Measurements from ENCODE around the gene ZBTB24. TPM values are rescaled to one million over a fixed set of nuclear protein-coding genes. Genes with fewer than 3 reads are reported as not detected.
A peak's percentile ranks its signal among the peaks of the same experiment; 100 is the strongest.

ZBTB24 gene
- total RNA-seq, 1 experiment from 2014 or later: 21.5 TPM

DNA sequence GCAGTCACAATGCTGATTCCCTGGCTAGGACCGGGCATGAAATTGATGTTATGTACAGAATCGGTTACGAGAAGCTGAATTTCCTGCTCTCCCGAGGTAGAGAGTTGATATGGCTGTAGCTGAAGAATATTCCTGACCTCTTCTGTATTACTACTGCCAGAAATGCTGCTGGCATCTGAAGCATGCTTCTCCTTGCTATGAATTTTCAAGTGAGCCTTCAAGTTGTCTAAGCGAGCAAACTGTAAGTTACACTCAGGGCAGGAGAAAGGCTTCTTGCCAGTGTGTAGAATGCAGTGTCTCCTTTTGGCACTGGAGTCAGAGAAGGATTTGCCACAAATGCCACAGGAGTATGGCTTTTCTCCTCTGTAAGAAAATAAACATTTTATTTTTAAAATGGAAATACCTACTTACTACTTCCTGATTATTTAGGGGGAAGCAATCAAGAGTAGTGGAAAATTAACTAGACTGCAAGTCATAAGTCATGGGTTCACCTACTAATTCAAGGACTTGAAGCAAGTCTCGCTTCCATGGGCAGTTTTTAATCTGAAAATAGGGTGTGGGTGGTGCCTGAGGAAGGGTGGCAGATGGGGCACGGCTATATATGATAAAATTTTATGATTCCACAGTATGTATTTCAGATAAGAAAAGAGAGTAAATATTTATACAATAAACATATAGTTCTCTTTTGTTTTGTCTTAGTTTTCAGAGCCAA, 16.7 kb downstream of the ZBTB24 start:
- intact Hi-C loops (cut with micrococcal nuclease; ENCODE audit: unreplicated experiment) (no loop called here), in situ Hi-C loops (cut with HindIII; ENCODE audit: low pct_unique_long_range_greater_than_20kb, low sequenced_read_pairs) (no loop called here)
- H3K36me3 ChIP-seq (ENCODE audit: control insufficient read depth, insufficient read depth, low read length): peaks cover 45% of the 10 kb centered on the region
- ATAC-seq: no peak
- no peak for DNase-seq (ENCODE audit: low read depth, low spot score)
- H3K27me3 ChIP-seq (ENCODE audit: control insufficient read depth, insufficient read depth, low read length): no peaks in the 10 kb centered on the region
- BruUV-seq (replicated peaks): no TSS peak
- POLR2A ChIA-PET: no interaction called here
- H3K4me1 ChIP-seq (ENCODE audit: control insufficient read depth, insufficient read depth, low read length): no peaks in the 10 kb centered on the region
- H3K4me3 ChIP-seq (ENCODE audit: low read depth in 2 of 2, low read length in 2 of 2): no peak overlapping the region
- no peaks in the 10 kb centered on the region for H3K9me3 ChIP-seq (ENCODE audit: control insufficient read depth, insufficient read depth, low read depth, low read length)
- no peak overlapping the region for H3K27ac ChIP-seq (ENCODE audit: low read length)
- CTCF ChIA-PET: no interaction called here
- TF ChIP-seq, protein P1, sequence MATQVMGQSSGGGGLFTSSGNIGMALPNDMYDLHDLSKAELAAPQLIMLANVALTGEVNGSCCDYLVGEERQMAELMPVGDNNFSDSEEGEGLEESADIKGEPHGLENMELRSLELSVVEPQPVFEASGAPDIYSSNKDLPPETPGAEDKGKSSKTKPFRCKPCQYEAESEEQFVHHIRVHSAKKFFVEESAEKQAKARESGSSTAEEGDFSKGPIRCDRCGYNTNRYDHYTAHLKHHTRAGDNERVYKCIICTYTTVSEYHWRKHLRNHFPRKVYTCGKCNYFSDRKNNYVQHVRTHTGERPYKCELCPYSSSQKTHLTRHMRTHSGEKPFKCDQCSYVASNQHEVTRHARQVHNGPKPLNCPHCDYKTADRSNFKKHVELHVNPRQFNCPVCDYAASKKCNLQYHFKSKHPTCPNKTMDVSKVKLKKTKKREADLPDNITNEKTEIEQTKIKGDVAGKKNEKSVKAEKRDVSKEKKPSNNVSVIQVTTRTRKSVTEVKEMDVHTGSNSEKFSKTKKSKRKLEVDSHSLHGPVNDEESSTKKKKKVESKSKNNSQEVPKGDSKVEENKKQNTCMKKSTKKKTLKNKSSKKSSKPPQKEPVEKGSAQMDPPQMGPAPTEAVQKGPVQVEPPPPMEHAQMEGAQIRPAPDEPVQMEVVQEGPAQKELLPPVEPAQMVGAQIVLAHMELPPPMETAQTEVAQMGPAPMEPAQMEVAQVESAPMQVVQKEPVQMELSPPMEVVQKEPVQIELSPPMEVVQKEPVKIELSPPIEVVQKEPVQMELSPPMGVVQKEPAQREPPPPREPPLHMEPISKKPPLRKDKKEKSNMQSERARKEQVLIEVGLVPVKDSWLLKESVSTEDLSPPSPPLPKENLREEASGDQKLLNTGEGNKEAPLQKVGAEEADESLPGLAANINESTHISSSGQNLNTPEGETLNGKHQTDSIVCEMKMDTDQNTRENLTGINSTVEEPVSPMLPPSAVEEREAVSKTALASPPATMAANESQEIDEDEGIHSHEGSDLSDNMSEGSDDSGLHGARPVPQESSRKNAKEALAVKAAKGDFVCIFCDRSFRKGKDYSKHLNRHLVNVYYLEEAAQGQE (IDR thresholded peaks at IDR 0.05; ENCODE audit: insufficient read depth in 1 of 2, low read depth in 2 of 2, low read length in 1 of 2): no peak
- no peak for TF ChIP-seq POLR2AphosphoS5 (IDR thresholded peaks at IDR 0.05; ENCODE audit: low read depth, low read length)
- no peak for TF ChIP-seq TCF7L2 (IDR thresholded peaks at IDR 0.05; ENCODE audit: low read depth, low read length)
- TF ChIP-seq, protein P2, sequence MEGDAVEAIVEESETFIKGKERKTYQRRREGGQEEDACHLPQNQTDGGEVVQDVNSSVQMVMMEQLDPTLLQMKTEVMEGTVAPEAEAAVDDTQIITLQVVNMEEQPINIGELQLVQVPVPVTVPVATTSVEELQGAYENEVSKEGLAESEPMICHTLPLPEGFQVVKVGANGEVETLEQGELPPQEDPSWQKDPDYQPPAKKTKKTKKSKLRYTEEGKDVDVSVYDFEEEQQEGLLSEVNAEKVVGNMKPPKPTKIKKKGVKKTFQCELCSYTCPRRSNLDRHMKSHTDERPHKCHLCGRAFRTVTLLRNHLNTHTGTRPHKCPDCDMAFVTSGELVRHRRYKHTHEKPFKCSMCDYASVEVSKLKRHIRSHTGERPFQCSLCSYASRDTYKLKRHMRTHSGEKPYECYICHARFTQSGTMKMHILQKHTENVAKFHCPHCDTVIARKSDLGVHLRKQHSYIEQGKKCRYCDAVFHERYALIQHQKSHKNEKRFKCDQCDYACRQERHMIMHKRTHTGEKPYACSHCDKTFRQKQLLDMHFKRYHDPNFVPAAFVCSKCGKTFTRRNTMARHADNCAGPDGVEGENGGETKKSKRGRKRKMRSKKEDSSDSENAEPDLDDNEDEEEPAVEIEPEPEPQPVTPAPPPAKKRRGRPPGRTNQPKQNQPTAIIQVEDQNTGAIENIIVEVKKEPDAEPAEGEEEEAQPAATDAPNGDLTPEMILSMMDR (IDR thresholded peaks at IDR 0.05): no peak
- TF ChIP-seq SIN3A (IDR thresholded peaks at IDR 0.05; ENCODE audit: borderline replicate concordance, insufficient read depth, low read depth, low read length): no peak

DNA sequence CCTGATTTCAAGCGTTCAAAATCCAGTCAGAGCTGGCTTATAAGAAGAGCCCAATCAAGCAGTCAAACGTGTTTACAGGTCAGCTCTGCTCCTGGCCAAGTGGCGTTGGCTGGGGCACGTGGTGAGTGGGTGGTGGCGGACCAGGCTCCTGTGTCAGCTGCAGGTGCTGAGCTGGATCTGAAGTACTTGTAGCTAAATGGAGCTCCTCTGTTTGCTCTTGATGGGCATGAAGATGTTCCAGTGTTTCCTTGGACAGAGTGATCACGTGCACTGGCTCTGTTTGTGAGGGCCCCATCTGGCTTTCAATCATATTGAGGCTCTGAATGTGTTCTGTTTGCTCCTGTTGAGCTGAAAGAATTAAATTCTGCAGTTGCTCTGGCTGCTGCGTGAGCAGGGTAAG, 17.2 kb downstream of the ZBTB24 start:
- TF ChIP-seq SIN3A (IDR thresholded peaks at IDR 0.05; ENCODE audit: borderline replicate concordance, insufficient read depth, low read depth, low read length) (no peak), POLR2AphosphoS5 (IDR thresholded peaks at IDR 0.05; ENCODE audit: low read depth, low read length) (no peak), TCF7L2 (IDR thresholded peaks at IDR 0.05; ENCODE audit: low read depth, low read length) (no peak)
- TF ChIP-seq, protein P2 (IDR thresholded peaks at IDR 0.05): no peak
- TF ChIP-seq, protein P1 (IDR thresholded peaks at IDR 0.05; ENCODE audit: insufficient read depth in 1 of 2, low read depth in 2 of 2, low read length in 1 of 2): no peak
- no peaks in the 10 kb centered on the region for H3K27me3 ChIP-seq (ENCODE audit: control insufficient read depth, insufficient read depth, low read length)
- H3K4me3 ChIP-seq (ENCODE audit: low read depth in 2 of 2, low read length in 2 of 2): no peak overlapping the region
- in situ Hi-C loops (cut with HindIII; ENCODE audit: low pct_unique_long_range_greater_than_20kb, low sequenced_read_pairs): no loop called here
- POLR2A ChIA-PET: no interaction called here
- no peaks in the 10 kb centered on the region for H3K4me1 ChIP-seq (ENCODE audit: control insufficient read depth, insufficient read depth, low read length)
- ATAC-seq: peak; percentile 13; the same call in 1 of the 2 replicates
- H3K9me3 ChIP-seq (ENCODE audit: control insufficient read depth, insufficient read depth, low read depth, low read length): no peaks in the 10 kb centered on the region
- intact Hi-C loops (cut with micrococcal nuclease; ENCODE audit: unreplicated experiment): no loop called here
- H3K27ac ChIP-seq (ENCODE audit: low read length): no peak overlapping the region
- no TSS peak for BruUV-seq (replicated peaks)
- no peak for DNase-seq (ENCODE audit: low read depth, low spot score)
- peaks cover 45% of the 10 kb centered on the region for H3K36me3 ChIP-seq (ENCODE audit: control insufficient read depth, insufficient read depth, low read length)
- CTCF ChIA-PET: no interaction called here

Measured in Panc1 (cell line).